Stimulated activated CD8-positive, alpha-beta memory T cell treated with anti-CD3 and anti-CD28 coated beads, Interleukin-2, amount 100 ng/mL, for 1 hour (primary cell): ENCODE results near the gene SCN8A.

ENCODE experiments used
- DNase-seq, 2 donors: peaks; one replicate each; pipeline ENCODE4 v3.0.0-alpha.2; 2020; ENCODE audit warnings: low read depth in 2 of 2

The SCN8A gene

GRCh38 chr12:51850081-51850964 is 259.3 kb downstream of the SCN8A start:
- no peak for DNase-seq

GRCh38 chr12:51850965-51851299 is 259.9 kb downstream of the SCN8A start:
- DNase-seq: no peak

- no peak for DNase-seq
Observed at GRCh38 chr12:51851413-51852124, 260.5 kb downstream of the SCN8A start.

GRCh38 chr12:51852404-51853137 is 261.5 kb downstream of the SCN8A start:
- no peak for DNase-seq

- DNase-seq: no peak
Observed at GRCh38 chr12:51855586-51856428, 264.8 kb downstream of the SCN8A start.

- DNase-seq: no peak
Observed at GRCh38 chr12:51860986-51861385, 270.0 kb downstream of the SCN8A start.
